Colonic mucosa (tissue), 4 donors: Measurements from ENCODE around the gene POU3F1. TPM values are rescaled to one million over a fixed set of nuclear protein-coding genes. Genes with fewer than 3 reads are reported as not detected.

Experiments
- DNase-seq: peaks from one replicate; pipeline ENCODE4 v3.0.0-alpha.2; 2020
- H3K27ac ChIP-seq: fragments of 200-600 bp; one replicate; pipeline ENCODE4 v1.8.0; 2021
- H3K27me3 ChIP-seq: fragments of 200-600 bp; one replicate; pipeline ENCODE4 v1.8.0; 2021
- H3K36me3 ChIP-seq: fragments of 200-600 bp; one replicate; pipeline ENCODE4 v1.8.0; 2021
- H3K4me1 ChIP-seq: fragments of 200-600 bp; one replicate; pipeline ENCODE4 v1.8.0; 2021; ENCODE audit warnings: mild to moderate bottlenecking
- H3K4me3 ChIP-seq: fragments of 200-600 bp; one replicate; pipeline ENCODE4 v1.8.0; 2021
- H3K9ac ChIP-seq, 2 donors: one replicate each; pipeline ENCODE4 v1.7.0; 2013; ENCODE audit warnings: control low read depth in 2 of 2, low read depth in 2 of 2, low read length in 2 of 2
- H3K9me3 ChIP-seq: fragments of 200-600 bp; one replicate; pipeline ENCODE4 v1.8.0; 2021
- intact Hi-C: fragments of 100-400 bp; cut with DNase I; formaldehyde crosslinking; loops from one replicate; pipeline ENCODE4 v1.14.1; 2022
- total RNA-seq, 2 donors: library from RNA; stranded (reverse); fragmentation: NEBNext Ultra II Directional in 1 of 2; extraction: Animal tissue kit (Norgen Biotek cat#: 25700) in 1 of 2; gene quantifications; one replicate each; pipeline ENCODE4 v1.2.1, GENCODE V29; 2021
- TF ChIP-seq, protein P1 (sequence below): fragments of 200-600 bp; IDR thresholded peaks from one replicate; pipeline ENCODE4 v1.8.0; 2022; ENCODE audit warnings: antibody characterized with exemption, mild to moderate bottlenecking
- donor health status: healthy.
- donor health status: DM: no; HTN: no; CAD: no.
- donor health status: DM: no; HTN: no; CAD: no.

POU3F1 gene
- total RNA-seq, 2 donors from 2014 or later: not detected

DNA sequence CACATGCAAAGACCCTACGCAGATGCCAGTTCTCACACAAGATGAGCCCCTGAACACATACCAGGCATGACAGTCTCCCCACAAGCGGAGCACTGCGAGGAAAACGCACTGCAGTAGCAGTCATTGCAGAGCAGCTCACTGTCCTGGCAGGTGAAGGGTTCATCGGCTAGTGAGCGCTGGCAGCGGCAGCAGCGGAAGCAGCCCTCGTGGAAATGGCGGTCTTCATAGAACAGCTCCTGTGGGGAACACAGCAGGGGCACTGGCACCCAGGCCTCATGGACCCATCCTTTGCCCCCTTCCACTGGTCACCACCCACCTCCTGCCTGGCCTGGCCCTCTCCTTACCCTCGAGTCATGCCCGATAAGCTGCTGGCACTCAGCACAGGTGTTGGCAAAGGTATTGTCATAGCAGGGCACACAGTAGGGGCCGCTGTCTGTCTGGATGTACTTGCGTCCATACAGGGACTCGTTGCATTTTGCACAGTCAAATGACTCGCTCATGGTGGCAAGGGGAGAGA lies 47.6 kb downstream of the POU3F1 start:
- TF ChIP-seq, protein P1, sequence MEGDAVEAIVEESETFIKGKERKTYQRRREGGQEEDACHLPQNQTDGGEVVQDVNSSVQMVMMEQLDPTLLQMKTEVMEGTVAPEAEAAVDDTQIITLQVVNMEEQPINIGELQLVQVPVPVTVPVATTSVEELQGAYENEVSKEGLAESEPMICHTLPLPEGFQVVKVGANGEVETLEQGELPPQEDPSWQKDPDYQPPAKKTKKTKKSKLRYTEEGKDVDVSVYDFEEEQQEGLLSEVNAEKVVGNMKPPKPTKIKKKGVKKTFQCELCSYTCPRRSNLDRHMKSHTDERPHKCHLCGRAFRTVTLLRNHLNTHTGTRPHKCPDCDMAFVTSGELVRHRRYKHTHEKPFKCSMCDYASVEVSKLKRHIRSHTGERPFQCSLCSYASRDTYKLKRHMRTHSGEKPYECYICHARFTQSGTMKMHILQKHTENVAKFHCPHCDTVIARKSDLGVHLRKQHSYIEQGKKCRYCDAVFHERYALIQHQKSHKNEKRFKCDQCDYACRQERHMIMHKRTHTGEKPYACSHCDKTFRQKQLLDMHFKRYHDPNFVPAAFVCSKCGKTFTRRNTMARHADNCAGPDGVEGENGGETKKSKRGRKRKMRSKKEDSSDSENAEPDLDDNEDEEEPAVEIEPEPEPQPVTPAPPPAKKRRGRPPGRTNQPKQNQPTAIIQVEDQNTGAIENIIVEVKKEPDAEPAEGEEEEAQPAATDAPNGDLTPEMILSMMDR: no peak
- H3K4me1 ChIP-seq: no peaks in the 10 kb centered on the region
- peak overlapping the region; percentile 40 to 66 for H3K9ac ChIP-seq
- no peaks in the 10 kb centered on the region for H3K27me3 ChIP-seq
- peak overlapping the region; percentile 80 for H3K27ac ChIP-seq
- H3K4me3 ChIP-seq: no peak overlapping the region
- H3K9me3 ChIP-seq: no peaks in the 10 kb centered on the region
- no peaks in the 10 kb centered on the region for H3K36me3 ChIP-seq
- intact Hi-C loops: no loop called here
- DNase-seq: no peak

DNA sequence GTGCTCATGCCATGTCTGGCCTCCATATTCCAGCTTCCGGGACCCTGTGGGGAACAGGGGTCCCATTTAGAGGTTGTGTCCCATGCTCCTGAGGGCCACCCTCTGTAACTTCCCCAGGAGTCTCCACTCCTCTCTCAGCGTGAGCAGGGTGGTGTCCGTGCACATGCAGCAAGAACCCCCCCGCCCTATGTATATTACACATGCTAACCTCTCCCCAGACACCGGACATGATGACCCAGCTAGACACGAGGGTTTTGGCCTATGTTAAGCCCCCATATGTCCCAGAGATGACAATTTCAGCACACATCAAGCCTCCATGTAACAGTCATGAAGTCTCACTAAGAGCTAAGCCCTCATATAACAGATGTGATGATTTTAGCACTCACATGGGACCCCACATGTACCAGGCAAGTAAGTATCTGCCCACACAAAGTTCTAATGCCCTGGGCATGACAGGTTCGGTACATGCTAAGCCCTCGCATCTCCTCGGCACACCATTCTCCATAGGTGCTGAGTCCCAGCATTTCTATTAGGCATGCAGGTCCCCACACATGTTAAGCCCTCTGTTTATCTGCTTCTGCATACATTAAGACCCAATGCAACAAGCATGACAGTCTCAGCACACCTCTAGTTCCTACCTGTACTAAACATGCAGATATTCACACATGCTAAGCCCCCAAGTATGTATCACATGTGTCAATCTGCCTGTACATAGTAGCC lies 48.3 kb downstream of the POU3F1 start:
- H3K4me1 ChIP-seq: no peaks in the 10 kb centered on the region
- no peak for DNase-seq
- no peak overlapping the region for H3K4me3 ChIP-seq
- H3K9me3 ChIP-seq: no peaks in the 10 kb centered on the region
- peak overlapping the region in 1 of 2 donors; percentile 40 for H3K9ac ChIP-seq
- no peaks in the 10 kb centered on the region for H3K27me3 ChIP-seq
- no peaks in the 10 kb centered on the region for H3K36me3 ChIP-seq
- intact Hi-C loops: no loop called here
- TF ChIP-seq, protein P1: no peak
- peak overlapping the region; percentile 80 for H3K27ac ChIP-seq

DNA sequence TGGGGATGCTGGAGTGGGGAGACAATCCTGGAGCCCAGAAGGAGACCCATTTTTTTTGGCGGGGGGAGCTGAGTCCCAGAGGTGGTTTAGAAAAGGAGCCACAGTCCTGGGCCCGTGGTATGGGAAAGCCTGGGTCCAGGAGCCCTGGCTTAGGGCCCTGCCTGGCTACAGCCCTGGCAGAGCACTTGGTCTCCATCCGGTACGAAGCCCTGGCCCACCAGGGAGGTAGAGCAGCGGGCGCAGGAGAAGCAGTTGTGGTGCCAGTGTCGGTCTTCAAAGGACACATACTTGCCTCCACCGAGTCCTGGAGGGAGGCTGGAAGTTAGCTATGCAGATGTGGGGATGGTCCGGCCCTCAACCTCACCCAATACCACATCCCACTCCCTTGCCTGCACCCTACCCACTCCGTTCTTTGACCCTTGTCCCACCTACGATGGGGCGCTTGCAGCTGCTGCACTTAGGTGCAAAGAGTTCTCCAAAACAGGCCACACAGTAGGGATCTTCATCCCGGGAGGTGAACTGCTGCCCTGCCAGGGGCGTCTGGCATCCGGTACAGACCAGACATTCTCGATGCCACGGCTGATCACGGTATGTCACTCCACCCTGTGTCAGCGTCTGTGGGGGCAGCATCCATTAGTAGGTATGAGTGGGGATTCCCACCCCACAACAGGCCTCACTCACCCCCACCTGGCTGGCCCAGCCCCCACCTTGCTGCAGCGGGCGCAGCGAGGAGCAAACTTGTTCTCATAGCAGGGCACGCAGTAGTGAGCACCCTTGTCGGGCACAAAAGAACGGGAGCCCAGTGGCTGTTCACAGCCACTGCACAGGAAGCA lies 49.1 kb downstream of the POU3F1 start:
- H3K9me3 ChIP-seq: no peaks in the 10 kb centered on the region
- no peak overlapping the region for H3K4me3 ChIP-seq
- no peaks in the 10 kb centered on the region for H3K4me1 ChIP-seq
- no peak overlapping the region for H3K9ac ChIP-seq
- DNase-seq: no peak
- peak overlapping the region; percentile 66 for H3K27ac ChIP-seq
- no peaks in the 10 kb centered on the region for H3K36me3 ChIP-seq
- no peaks in the 10 kb centered on the region for H3K27me3 ChIP-seq
- TF ChIP-seq, protein P1: no peak
- intact Hi-C loops: no loop called here

DNA sequence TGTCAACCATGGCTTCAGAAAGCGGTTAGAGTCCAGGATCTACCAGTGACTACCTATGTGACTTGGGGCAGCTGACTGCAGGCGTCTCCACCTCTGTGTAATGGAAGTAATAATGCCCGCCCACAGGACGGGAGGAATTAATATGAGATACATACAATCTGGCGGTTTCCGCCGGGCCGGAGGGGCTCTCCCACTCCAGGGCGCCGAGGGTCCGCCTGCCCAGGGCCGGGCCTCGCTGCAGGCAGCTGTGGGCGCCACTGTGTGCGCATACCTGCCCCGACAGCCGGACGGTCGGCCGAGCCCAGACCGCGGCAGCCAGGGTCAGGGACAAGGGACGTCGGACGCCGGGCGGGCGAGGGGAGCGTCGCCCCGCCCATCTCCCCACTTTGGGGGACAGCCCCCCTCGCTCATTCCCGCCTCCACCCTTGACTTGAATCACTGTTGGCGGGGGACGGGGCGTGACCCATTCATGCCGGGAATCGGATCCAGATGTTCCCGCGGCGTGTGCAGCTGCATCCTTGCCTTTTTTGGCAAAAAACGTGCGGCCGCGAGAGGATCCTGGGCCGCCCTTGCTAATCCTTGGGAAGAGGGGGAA lies 50.7 kb downstream of the POU3F1 start:
- Histone ChIP-seq H3K27ac (peak overlapping the region; percentile 75), H3K4me3 (peak overlapping the region; percentile 44), H3K9ac (peak overlapping the region; percentile 66 to 84), H3K4me1 (no peaks in the 10 kb centered on the region), H3K9me3 (no peaks in the 10 kb centered on the region), H3K27me3 (no peaks in the 10 kb centered on the region), H3K36me3 (no peaks in the 10 kb centered on the region)
- intact Hi-C loops: no loop called here
- peak; percentile 62 for DNase-seq
- TF ChIP-seq, protein P1: no peak

DNA sequence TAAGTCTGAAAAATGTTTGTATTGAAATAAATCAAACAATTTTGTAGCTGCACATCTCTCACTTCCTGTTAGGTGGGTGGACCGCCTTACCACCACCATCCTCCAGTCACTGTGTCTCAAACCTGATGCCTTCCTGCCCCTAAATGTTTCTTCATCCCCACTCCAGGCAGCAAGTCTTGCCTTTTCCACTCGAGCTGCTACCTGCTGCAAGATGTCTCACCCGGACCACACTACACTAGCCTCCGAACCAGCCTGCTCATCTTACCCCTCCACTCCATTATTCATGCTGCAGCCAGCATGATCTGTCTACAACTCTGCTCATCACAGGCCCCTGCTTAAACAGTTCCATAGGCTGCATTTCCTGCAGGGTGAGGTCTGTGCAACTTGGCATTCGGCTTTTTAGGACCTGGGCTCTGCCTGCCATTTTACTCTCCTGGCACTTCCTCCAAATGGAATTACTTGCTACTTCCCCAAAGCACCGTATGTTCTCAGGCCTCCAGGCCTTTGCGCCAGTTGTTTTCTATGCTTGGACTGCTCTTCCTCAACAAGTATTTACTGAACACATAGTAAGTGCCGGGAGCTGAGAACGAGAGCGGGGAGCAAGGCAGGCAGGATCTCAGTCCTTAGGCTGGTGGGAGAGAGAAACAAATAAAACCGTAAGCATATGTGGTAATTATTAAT lies 51.6 kb downstream of the POU3F1 start:
- H3K4me1 ChIP-seq: no peaks in the 10 kb centered on the region
- H3K9ac ChIP-seq: peak overlapping the region; percentile 22 to 84
- DNase-seq: no peak
- no peaks in the 10 kb centered on the region for H3K36me3 ChIP-seq
- H3K9me3 ChIP-seq: no peaks in the 10 kb centered on the region
- no peak overlapping the region for H3K4me3 ChIP-seq
- TF ChIP-seq, protein P1: no peak
- H3K27me3 ChIP-seq: no peaks in the 10 kb centered on the region
- peak overlapping the region; percentile 75 for H3K27ac ChIP-seq
- intact Hi-C loops: no loop called here
